HG03520 (cell line): ENCODE data around the gene MRPL50.
"Not testable (repeated sequence)": the region's sequence is repeated elsewhere in the genome, so short reads cannot be mapped to it uniquely, and the experiment has no call there.

Source experiments
- ATAC-seq: cut with Tn5 transposase; IDR thresholded peaks from one replicate; pipeline ENCODE4 v1.9.1; 2021; ENCODE audit warnings: mild to moderate bottlenecking, moderate library complexity; ENCODE audit not compliant: unreplicated experiment

The MRPL50 gene

DNA sequence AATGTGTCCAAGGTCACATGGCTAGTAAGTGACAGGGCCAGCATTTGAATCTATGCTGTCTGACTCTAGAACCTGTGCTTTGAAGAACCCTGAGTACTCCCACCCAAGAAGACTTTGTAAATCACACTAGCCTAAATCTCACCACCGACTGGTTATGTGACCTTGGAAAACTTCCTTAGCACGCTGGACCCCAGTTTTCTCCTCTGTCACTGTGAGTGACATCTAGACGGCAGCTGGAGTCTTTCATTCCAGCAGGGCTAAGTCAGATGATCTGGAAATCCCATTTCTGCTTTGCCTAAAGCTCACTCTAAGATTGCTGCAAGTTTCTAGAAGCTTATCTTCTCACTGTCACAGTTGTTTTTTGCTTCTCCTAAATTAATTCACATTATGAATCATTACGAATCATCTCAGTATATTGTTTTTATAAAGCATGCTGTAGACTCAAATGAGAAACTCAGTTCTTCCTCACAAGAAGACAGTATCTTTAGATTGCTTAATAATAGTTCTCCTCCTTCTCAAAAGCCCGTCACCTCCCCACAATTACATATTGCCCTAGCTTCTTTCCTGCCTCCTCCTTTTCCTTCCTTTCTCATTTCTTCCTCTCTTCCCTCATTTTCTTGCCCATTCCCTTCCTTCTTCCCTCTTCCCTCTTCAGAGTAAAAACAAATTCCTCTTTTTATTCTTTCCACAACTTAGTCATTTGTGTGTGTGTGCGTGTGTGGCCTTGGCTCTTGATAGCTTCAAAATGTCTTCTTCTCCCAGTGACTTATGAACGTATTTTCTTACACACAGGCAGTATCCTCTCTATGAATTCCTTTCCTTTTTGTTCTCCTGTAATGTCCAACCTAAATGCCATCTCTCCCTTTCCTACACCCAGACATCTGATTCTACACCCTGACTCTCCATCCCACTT is 20.4 kb upstream of the MRPL50 start:
- ATAC-seq, result no peak

DNA sequence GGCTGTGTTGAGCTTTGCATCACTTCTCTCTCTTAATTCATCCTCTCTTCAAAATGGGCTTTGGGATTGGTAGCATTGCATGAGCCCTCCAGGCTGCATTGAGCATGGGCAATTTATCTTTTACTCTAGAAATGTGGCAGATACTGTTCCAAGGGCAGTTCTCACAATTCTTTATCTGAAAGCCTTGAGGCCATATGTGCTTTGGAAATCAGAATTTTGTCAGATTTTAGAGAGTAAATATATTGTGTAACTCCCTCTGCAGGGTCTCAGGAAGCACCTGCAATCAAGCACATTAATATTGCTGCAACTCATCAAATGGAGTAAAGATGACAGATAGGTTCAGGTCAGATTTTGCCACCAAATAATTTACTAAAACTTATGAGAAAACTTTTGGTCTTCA is 19.6 kb upstream of the MRPL50 start:
- ATAC-seq, result no peak

DNA sequence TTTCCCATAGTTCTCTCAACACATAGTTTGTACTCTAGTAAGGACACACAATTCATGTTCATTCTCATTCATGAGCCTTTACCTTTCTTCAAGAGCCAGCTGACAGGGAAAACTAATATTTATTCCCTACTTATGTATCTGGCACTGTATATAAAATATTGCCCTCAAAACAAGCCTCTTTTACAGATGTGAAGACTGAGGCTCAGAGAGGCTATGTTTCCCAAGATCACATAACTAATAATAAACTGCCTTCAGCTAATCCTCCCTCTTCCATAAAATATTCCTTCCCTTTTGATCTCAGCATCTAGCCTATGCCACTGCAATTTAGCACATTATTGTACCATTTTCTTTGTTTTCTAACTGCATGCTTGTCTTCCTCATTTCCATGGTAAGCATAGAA is 19.0 kb upstream of the MRPL50 start:
- no peak for ATAC-seq

DNA sequence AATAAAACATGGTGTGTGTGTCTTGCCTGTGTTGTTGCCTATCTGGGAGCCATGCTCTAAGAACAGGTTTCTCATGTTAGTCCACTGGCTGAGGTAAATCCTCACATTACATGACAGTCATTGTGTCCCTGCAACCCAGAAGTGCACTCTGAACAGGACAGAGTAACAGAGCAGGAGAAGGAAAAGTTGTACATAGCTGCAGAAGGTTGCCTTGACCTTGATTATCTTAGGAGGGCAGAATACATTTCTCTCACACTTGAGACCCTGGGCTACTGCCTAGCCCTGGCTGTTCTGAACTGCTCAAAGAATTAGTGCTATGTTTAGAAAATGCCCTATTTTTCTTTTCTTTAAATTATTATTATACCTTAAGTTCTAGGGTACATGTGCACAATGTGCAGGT is 17.2 kb upstream of the MRPL50 start:
- ATAC-seq, result no peak

DNA sequence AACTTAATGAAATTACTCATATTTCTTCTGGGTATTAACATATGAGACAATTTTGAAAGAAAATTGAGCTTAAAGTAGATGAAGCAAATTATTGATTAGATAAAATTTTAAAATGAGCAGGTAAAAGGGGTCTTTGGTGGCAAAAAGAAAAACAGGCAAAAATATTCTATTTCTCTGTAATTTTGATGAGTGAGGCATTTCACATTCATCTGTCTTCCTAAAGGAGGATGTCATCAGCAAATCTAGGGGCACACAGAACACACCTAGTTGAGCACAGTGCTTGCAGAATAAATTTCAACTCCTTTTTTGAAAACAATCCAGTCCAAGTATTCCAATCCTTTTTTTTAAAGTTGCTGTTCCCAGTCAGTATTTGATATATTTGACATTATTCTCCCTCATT is 16.4 kb upstream of the MRPL50 start:
- ATAC-seq, result no peak

DNA sequence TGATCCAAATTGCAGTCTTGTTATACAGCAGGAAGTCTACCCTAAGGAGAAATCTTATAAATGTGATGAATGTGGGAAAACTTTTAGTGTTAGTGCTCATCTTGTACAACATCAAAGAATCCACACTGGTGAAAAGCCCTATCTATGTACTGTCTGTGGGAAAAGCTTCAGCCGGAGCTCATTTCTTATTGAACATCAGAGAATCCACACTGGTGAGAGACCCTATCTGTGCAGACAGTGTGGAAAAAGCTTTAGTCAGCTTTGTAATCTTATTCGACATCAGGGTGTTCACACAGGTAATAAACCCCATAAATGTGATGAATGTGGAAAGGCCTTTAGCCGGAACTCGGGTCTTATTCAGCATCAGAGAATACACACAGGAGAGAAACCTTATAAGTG is 10.7 kb upstream of the MRPL50 start:
- no peak for ATAC-seq

DNA sequence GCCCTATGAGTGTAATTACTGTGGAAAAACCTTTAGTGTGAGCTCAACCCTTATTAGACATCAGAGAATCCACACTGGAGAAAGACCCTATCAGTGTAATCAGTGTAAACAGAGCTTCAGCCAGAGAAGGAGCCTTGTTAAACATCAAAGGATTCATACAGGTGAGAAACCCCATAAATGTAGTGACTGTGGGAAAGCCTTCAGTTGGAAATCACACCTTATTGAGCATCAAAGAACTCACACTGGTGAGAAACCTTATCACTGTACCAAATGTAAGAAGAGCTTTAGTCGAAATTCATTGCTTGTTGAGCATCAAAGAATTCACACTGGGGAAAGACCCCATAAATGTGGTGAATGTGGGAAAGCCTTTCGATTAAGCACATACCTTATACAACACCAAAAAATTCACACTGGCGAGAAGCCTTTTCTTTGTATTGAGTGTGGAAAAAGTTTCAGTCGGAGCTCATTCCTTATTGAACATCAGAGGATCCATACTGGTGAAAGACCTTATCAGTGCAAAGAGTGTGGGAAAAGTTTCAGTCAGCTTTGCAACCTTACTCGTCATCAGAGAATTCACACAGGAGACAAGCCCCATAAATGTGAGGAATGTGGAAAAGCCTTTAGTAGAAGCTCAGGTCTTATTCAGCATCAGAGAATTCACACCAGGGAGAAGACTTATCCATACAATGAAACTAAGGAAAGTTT is 10.1 kb upstream of the MRPL50 start:
- no peak for ATAC-seq

DNA sequence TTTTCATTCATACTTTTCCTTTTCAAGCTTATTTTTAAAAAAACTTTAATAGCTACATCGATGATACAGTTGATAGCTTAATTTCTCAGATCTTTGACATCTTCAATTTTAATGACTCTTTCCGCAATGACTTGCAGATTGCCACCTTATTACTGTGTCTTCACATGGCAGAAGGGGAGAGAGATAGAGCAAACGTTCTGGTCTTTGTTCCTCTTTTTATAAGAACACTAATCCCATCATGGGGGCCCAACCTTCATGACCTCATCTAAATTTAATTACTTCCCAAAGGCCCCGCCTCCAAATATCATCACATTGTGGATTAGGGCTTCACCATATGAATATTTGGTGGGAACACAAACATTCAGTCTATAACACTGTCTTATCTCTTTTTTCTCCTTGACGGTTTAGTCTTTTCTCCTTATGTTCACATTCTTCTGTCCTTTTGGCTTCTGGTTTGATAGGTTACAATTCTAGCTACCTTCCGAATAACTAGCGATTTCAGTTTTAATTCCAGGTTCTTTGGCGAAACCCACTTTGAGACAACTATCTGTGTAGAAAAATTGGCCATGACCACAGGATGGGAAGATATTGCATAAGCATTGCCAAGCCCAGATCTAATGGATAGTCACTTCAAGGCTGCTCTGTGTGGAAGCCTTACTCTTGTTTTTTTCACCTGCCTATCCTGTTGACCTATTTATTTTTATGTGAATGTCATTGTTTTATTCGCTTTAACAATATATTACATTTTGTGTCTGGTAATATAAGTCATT is 5.3 kb upstream of the MRPL50 start:
- ATAC-seq, result no peak

DNA sequence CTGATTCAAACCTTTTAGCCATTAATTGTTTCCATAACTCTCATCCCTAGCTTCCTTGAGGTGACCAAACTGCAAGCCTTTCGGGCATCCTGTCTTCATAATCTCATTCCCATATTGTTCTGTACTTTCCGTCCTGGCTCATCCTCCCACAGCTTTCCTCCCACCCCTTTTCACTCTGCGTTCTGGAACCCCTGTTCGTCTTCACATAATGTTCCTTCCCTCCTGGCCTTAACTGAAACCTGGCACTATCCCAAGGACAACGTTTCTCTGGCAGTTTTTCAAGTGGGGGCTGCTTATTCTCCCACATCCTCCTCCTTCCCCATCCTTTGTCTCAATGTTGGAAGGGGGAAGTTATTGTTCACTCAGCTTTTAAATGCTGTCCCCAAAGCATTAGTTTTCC is 1.7 kb upstream of the MRPL50 start:
- ATAC-seq, result no peak

DNA sequence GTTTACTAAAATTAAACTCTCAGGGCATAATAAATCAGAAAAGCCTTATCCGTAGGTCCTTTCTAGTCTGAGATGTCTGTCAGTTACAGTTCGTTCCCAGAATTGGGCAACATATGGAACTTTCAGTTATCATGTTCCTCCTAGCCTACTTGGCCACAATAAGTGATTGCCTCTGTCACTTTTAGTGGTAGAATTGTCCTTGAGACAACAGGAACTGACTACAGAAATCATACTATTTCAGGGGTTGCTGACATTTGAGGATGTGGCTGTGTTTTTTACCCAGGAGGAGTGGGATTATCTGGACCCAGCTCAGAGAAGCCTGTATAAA is 1.2 kb upstream of the MRPL50 start:
- ATAC-seq, result no peak

DNA sequence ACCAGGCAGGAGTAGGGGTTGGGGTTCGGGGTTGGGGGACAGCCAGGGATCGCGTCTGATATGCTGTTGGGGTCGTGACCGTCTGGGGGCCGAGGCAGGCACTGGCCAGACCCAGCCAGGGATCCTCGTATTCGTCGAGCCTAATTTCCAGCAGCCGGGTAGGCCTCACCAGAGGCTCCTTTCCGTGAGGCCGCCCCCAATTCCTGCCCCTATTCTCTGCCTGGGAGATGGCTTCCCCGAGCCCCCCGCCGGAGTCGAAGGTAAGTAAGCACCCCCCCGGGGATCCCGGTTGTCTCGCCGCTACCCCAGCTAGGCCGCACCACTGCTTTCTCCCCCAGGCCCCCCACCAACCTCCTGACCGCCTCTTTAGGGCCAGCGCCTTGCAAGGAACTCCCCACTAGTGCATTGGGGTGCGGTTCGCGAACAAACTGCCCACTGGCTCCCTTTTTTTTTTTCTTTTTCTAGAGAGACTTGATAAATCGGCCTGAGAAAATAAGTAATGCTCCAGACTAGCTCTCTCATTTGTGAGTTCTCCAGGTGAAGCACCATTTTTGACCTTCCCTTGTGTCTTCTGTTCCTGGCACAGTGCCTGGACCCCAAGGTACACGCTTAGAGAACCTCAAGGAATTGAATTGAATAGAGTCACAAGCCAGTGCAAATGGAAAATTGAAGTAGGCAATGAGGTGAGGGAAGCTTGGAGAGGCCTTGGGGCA is 668 bp upstream of the MRPL50 start:
- ATAC-seq, result no peak

DNA sequence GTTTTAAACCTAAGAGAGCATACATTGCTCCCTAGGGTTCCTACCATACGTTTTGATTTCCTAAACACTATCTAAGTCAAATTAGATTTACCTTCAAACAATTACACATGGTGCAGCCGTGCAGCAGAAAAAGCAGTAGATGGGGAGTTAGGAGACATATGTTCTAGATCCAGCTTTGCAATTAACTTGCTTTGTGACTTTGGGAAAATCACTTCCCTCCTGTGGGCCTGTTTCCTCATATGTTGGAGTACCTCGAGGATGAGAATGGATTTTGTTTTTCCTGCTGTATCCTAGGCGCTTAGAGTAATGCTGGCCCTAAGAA is 711 bp downstream of the MRPL50 start:
- ATAC-seq, result no peak

DNA sequence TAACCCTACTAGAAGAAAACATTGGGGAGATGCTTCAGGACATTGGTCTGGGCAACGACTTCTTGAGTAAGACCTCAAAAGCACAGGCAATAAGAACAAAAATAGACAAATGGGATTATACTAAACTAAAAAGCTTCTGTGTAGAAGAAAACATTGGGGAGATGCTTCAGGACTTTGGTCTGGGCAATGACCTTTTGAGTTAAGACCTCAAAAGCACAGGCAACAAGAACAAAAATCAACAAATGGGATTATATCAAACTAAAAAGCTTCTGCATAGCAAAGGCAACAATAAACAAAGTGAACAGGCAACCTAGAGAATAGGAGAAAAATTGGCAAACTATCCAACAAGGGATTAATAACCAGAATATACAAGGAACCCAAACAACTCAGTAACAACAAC is 3.7 kb downstream of the MRPL50 start:
- ATAC-seq, result no peak

DNA sequence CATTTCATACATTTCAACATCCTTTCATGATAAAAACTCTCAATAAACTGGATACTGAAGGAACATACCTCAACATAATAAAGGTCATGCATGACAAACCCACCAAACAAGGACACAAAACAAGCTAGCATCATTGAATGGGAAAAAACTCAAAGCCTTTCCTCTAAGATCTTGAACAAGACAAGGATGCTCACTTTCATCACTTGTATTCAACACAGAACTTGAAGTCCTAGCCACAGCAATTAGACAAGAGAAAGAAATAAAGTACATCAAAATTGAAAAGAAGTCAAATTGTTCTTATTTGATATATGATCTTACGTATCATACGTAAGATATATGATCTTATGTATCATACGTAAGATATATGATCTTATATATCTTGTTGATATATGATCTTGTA is 5.3 kb downstream of the MRPL50 start:
- no peak for ATAC-seq

DNA sequence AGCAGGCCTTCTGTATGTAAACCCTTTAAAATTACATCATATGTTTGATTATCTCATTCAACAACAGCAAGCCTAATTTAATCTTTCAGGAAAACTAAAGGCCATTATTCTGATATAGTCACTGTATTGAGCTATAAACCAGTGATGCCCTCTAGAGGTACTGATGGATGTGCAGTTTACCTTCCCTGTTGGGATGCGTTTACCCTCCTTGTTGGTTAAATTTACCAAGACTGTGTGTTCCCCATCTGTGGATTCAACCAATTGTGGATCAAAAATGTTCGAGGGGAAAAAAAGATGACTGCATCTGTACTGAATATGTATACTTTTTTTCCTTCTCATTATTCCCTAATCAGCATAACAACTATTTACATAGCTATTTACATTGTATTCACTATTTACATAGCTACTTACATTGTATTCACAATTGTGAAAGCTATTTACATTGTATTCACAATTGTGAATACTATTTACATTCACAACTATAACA is 9.9 kb downstream of the MRPL50 start:
- no peak for ATAC-seq

DNA sequence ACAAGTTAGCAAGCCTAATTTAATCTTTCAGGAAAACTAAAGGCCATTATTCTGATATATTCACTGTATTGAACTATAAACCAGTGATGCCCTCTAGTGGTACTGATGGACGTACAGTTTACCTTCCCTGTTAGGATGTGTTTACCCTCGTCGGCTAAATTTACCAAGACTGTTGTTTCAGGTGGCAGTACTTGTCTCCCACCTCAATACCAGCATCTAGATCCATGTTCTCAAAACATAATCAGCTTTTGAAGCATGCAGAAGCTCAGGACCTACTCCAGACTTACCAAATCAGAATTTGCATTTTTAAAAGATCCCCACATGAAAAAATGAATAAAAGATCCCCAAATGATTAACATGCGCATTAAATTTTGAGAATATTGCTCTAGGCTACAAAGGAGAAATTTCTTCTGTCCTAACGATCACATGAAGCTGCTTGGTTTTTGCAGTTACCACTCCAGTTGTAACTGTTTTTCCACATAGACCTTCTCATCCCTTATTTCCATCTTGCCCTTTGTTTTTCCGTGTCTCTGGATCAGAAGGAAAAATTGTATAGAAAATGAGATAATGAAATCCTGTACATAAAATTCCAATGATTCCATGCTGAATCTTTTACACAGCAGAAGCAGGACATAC is 10.4 kb downstream of the MRPL50 start:
- ATAC-seq, result peak; percentile 64

DNA sequence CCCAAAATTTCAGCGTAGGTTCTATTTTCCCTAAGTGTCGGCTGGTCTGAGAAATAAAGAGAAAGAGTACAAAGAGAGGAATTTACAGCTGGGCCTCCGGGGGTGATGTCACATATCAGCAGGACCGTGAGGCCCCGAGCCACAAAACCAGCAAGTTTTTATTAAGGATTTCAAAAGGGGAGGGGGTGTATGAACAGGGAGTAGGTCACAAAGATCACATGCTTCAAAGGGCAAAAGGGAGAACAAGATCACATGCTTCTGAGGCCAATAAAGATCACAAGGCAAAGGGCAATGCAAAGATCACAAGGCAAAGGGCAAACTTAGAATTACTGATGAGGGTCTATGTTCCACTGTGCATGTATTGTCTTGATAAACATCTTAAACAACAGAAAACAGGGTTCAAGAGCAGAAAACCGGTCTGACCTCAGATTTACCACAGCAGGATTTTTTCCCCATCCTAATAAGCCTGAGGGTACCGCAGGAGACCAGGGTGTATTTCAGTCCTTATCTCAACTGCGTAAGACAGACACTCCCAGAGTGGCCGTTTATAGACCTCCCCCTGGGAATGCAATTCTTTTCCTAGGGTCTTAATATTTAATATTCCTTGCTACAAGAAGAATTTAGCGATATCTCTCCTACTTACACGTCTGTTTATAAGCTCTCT is 13.4 kb downstream of the MRPL50 start, which contains the start of gene BAAT:
TSS of gene BAAT (minus strand) at position 134 of the 664 bp plus-strand sequence. CDS start 13,602 bp downstream, outside the sequence.
- ATAC-seq, result not testable (repeated sequence)

DNA sequence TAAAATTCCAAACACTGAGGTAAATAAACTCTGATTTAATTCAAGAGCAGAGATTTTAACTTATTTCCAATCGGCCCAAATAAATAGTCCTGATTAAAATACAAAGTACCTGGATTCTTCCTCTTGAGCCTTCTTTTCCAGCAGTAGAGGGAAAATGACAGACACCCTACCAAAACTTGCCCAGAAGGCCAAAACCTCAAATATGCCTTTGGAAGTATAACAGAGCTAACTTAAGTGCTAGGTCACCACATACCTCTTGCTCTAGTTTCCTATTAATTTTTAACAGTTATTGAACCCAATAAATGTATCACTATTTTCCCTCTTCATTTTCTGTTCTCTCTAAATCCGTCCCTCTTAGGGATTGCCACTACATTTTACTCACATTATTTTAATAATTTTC is 15.1 kb downstream of the MRPL50 start:
- no peak for ATAC-seq

DNA sequence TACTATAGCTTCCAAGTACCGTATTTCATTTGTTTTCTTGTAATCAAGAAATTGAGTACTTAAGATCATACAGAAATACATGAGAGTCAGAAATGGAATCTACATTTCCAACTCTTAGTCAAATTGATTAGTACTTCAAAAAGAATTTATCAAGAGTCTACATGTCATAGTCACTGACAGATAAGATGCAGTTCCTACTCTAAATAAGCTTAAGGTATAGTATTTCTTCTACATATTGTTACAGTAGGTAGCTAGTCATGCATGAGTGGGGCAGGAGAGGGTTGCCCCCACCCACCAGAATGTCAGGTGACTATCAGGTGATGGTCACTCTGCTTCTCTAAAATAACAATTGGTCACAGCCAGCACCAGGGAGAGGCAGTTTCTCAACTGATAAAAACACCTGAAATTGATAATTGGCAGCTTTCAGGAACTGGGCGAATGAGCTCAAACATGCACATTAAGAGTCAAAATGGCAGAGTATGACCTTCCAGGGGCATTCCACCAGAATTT is 16.5 kb downstream of the MRPL50 start:
- no peak for ATAC-seq

DNA sequence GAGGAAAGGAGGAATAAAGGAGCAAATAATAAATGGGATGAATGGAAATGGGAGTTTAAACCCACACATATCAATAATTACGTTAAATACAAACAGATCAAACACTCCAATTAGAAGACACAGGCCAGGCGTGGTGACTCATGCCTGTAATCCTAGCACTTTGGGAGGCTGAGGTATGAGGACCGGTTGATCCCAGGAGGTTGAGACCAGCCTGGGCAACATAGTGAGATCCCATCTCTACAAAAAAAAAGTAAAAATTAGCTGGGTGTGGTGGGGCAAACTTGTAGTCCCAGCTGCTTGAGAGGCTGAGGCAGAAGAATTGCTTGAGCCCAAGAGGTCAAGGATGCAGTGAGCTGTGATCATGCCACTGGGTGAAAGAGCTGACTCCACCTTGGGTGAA is 17.3 kb downstream of the MRPL50 start:
- no peak for ATAC-seq
